OCI-LY3 (cell line): ENCODE measurements around the gene MDFI.

Experiments used
- EZH2phosphoT487 ChIP-seq: fragments of 200-600 bp; shearing (Covaris generic); IDR thresholded peaks from 2 replicates; pipeline ENCODE4 v1.6.1; 2018; ENCODE audit warnings: antibody characterized with exemption, mixed run types, low read depth
- TF ChIP-seq, protein P1 (sequence below): fragments of 200-600, 300-600 bp; sonication (generic); IDR thresholded peaks from 2 replicates; pipeline ENCODE4 v1.5.1; 2014; ENCODE audit warnings: antibody characterized with exemption, low read length, low read depth

DNA sequence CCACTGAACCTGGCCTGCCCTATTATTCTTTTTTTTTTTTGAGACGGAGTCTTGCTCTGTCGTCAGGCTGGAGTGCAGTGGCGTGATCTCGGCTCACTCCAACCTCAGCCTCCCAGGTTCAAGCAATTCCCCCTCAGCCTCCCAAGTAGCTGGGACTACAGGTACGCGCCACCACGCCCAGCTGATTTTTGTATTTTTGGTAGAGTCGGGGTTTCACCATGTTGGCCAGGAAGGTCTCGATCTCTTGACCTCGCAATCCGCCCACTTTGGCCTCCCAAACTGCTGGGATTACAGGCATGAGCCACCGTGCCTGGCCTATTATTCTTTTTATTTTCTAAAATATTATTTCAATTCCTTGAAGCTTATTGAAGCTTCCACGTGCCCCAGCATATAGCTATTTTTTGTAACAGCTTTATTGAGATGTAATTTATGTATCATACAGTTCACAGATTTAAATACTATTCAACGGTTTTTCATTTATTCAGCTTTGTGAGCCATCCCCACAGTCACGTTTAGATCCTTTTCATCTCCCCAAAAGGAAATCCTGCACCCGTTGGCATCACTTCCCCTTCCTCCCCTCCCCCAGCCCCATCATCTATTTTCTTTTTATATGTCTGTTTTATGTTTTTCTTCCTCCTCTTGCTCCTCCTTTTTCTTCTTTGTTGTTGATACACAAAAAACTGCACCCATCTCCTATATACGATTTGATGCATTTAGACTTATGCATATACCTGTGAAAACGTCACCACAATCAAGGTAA lies 13.5 kb upstream of the MDFI start:
- TF ChIP-seq, protein P1, sequence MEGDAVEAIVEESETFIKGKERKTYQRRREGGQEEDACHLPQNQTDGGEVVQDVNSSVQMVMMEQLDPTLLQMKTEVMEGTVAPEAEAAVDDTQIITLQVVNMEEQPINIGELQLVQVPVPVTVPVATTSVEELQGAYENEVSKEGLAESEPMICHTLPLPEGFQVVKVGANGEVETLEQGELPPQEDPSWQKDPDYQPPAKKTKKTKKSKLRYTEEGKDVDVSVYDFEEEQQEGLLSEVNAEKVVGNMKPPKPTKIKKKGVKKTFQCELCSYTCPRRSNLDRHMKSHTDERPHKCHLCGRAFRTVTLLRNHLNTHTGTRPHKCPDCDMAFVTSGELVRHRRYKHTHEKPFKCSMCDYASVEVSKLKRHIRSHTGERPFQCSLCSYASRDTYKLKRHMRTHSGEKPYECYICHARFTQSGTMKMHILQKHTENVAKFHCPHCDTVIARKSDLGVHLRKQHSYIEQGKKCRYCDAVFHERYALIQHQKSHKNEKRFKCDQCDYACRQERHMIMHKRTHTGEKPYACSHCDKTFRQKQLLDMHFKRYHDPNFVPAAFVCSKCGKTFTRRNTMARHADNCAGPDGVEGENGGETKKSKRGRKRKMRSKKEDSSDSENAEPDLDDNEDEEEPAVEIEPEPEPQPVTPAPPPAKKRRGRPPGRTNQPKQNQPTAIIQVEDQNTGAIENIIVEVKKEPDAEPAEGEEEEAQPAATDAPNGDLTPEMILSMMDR = no peak
- TF ChIP-seq EZH2phosphoT487 = no peak
